Glutamatergic neuron (in vitro differentiated cells): ENCODE results near the gene CPSF6. TPM values are rescaled to one million over a fixed set of nuclear protein-coding genes. Genes with fewer than 3 reads are reported as not detected.
A peak's percentile ranks its signal among the peaks of the same experiment; 100 is the strongest.

ENCODE experiments used
- DNase-seq: peaks from one replicate; pipeline ENCODE4 v3.0.0; 2022
- H3K27ac Mint-ChIP-seq: one replicate; pipeline ENCODE4 v1.8.0; 2020; ENCODE audit warnings: mild to moderate bottlenecking, mixed read lengths, inconsistent platforms; ENCODE audit not compliant: unreplicated experiment
- H3K27me3 Mint-ChIP-seq: one replicate; pipeline ENCODE4 v1.8.0; 2020; ENCODE audit warnings: mild to moderate bottlenecking, moderate library complexity, mixed read lengths, inconsistent platforms; ENCODE audit not compliant: unreplicated experiment
- H3K36me3 Mint-ChIP-seq: one replicate; pipeline ENCODE4 v1.8.0; 2020; ENCODE audit warnings: mild to moderate bottlenecking, mixed read lengths, inconsistent platforms; ENCODE audit not compliant: unreplicated experiment
- H3K4me1 Mint-ChIP-seq: one replicate; pipeline ENCODE4 v1.8.0; 2020; ENCODE audit warnings: mild to moderate bottlenecking, low read depth, mixed read lengths, inconsistent platforms; ENCODE audit not compliant: unreplicated experiment
- H3K4me3 Mint-ChIP-seq: one replicate; pipeline ENCODE4 v1.8.0; 2020; ENCODE audit warnings: mild to moderate bottlenecking, mixed read lengths, inconsistent platforms; ENCODE audit not compliant: unreplicated experiment
- H3K9me3 Mint-ChIP-seq: one replicate; pipeline ENCODE4 v1.8.0; 2020; ENCODE audit warnings: mild to moderate bottlenecking, moderate library complexity, mixed read lengths, inconsistent platforms; ENCODE audit not compliant: unreplicated experiment
- total RNA-seq: library from RNA; stranded (reverse); fragmentation: NEBNext Ultra II Directional; extraction: Animal tissue kit (Norgen Biotek cat#: 25700); gene quantifications from one replicate; pipeline ENCODE4 v1.2.1, GENCODE V29; 2021; ENCODE audit not compliant: unreplicated experiment
- TF ChIP-seq, protein P1 (sequence below): fragments of 200-600 bp; sonication (generic); IDR thresholded peaks from one replicate; pipeline ENCODE4 v1.5.0; 2021; ENCODE audit not compliant: partially characterized antibody, unreplicated experiment

CPSF6 gene
- total RNA-seq, 1 donor from 2014 or later: 167 TPM

DNA sequence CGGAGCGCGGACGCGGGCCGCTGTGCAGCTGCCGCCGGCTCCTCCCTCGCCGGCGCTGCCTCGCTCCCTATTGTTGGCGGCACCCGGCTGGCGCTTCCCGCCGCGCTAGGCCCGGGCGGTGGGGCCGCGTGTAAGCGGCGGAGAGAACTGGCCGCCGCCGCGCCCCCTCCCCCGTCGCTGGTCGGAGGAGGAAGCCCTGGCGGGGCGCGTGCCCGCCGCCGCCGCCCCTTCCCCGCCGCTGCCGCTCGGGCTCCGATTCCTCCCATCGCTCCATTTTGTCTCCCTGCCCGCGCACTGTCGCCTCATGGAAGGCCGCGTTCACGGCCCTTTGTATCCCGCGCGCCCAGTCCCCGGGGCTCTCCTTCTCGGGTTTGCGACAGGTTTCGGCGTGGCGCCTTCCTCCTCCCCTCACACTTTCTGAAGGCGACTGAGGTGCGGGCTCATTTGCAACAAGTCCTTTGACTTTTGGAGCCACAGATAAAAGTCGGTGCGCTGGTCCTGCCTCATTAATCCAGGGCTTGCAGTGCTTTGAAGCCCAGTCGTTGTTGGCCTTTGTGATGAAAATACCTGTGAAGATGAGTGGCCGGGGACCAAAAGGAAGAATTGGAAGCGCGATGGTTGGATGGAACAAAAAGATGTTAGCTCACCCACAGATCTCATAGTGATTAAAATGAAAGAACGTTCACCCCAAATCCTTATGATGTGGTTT is 707 bp downstream of the CPSF6 start:
- Mint-ChIP-seq H3K36me3 (no peaks in the 10 kb centered on the region), H3K4me1 (peaks cover 16% of the 10 kb centered on the region), H3K27me3 (peaks cover 9% of the 10 kb centered on the region), H3K27ac (peak overlapping the region; percentile 100), H3K4me3 (peak overlapping the region; percentile 100), H3K9me3 (peaks cover 13% of the 10 kb centered on the region)
- peak; percentile 73 for DNase-seq
- TF ChIP-seq, protein P1, sequence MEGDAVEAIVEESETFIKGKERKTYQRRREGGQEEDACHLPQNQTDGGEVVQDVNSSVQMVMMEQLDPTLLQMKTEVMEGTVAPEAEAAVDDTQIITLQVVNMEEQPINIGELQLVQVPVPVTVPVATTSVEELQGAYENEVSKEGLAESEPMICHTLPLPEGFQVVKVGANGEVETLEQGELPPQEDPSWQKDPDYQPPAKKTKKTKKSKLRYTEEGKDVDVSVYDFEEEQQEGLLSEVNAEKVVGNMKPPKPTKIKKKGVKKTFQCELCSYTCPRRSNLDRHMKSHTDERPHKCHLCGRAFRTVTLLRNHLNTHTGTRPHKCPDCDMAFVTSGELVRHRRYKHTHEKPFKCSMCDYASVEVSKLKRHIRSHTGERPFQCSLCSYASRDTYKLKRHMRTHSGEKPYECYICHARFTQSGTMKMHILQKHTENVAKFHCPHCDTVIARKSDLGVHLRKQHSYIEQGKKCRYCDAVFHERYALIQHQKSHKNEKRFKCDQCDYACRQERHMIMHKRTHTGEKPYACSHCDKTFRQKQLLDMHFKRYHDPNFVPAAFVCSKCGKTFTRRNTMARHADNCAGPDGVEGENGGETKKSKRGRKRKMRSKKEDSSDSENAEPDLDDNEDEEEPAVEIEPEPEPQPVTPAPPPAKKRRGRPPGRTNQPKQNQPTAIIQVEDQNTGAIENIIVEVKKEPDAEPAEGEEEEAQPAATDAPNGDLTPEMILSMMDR: no peak

DNA sequence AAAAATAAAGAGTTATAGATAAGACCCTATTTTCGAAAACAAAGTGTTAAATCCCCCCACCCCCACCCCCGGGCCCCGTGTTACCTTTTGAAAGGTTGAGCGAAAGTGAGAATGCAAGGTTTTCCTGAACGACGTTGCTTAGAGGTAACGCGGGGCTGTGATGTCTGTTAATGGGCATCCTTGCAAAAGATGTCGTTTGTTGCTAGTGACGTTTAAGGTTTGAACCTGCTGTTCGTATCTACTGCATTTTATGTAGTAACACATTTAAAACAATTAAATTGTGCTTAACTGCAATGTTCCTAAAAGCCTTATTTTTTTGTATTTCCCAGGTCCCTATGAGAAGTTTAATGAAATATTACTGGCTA is 1.2 kb downstream of the CPSF6 start:
- TF ChIP-seq, protein P1: no peak
- Mint-ChIP-seq H3K4me1 (peaks cover 21% of the 10 kb centered on the region), H3K9me3 (peaks cover 13% of the 10 kb centered on the region), H3K27me3 (peaks cover 9% of the 10 kb centered on the region), H3K36me3 (no peaks in the 10 kb centered on the region), H3K4me3 (peak overlapping the region; percentile 100), H3K27ac (peak overlapping the region; percentile 100)
- no peak for DNase-seq

DNA sequence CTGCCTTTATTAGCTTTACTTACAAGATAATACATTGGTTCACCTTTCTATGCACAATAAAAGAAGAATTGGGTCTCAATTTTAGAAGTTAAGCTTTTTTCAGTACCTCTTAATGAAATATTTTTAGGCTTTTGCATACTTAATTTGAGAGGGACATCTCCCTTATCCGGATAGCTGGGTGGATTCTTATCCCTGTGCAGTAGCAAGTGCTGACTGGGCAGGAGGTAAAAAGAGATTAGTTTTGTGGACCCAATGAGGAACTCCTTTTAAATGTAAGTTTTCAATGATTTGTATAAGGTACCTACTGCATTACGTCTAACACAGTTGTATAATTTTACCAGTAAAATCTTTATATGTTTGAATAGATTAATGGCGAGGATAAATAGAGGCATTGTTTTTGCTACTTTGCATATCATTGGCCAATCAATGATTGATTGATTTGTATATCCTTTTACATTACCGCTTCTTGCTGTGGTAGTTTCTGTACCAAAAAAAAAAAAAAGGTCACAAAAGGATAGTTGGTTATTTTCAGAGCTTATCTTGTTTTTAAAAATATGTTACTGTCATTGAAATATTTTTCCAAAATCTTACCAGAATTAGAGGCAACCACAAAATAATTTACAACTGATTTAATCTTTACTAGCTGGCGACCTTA is 2.2 kb downstream of the CPSF6 start:
- Mint-ChIP-seq H3K9me3 (peaks cover 13% of the 10 kb centered on the region), H3K27ac (peak overlapping the region; percentile 77), H3K27me3 (peaks cover 9% of the 10 kb centered on the region), H3K36me3 (no peaks in the 10 kb centered on the region), H3K4me1 (peaks cover 22% of the 10 kb centered on the region), H3K4me3 (peak overlapping the region; percentile 100)
- TF ChIP-seq, protein P1: no peak
- no peak for DNase-seq

DNA sequence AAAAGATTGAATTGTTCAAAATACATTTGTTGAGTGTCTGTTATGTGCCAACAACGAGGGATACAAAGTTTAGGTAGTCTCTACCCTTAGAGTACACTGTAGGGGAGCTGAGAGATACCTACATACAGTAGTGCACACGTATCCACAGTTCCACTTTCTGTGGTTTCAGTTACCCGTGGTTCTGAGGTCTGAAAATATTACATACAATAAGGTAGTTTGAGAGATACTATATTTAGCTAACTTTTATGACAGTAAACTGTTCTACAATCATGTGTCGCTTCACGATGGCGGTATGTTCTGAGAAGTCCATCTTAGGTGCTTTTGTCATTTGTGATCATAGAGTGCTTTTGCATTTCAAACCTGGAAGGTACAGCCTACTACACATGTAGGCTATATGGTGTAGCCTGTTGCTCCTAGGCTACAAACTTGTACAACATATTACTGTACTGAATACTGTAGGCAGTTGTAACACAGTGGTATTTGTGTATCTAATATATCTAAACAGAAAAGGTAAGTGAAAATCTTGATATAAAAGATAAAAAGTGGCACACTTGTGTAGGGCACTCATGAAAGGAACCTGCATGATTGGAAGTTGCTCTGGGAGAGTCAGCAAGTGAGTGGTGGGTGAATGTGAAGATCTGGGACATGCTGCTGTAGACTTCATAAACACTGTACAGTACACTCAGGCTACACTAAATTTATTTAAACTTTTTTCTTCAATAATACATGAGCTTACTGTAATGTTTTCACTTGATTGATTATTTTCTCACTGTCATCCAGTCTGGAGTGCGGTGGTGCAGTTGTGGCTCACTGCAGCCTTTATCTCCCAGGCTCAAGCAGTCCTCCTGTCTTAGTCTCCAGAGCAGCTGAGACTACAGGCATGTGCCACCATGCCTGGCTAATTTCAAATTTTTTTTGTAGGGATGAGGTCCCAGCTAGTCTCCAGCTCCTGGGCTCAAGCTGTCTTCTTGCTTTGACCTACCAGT is 4.0 kb downstream of the CPSF6 start:
- Mint-ChIP-seq H3K27ac (no peak overlapping the region), H3K4me1 (peaks cover 31% of the 10 kb centered on the region), H3K9me3 (peaks cover 13% of the 10 kb centered on the region), H3K4me3 (peak overlapping the region; percentile 100), H3K27me3 (peaks cover 9% of the 10 kb centered on the region), H3K36me3 (no peaks in the 10 kb centered on the region)
- DNase-seq: no peak
- TF ChIP-seq, protein P1: no peak
